GM21717 (cell line): Measurements from ENCODE around the gene RASSF1.

Source experiments
- ATAC-seq: cut with Tn5 transposase; IDR thresholded peaks from one replicate; pipeline ENCODE4 v1.9.1; 2021; ENCODE audit warnings: mild to moderate bottlenecking, moderate library complexity; ENCODE audit not compliant: unreplicated experiment

The RASSF1 gene

DNA sequence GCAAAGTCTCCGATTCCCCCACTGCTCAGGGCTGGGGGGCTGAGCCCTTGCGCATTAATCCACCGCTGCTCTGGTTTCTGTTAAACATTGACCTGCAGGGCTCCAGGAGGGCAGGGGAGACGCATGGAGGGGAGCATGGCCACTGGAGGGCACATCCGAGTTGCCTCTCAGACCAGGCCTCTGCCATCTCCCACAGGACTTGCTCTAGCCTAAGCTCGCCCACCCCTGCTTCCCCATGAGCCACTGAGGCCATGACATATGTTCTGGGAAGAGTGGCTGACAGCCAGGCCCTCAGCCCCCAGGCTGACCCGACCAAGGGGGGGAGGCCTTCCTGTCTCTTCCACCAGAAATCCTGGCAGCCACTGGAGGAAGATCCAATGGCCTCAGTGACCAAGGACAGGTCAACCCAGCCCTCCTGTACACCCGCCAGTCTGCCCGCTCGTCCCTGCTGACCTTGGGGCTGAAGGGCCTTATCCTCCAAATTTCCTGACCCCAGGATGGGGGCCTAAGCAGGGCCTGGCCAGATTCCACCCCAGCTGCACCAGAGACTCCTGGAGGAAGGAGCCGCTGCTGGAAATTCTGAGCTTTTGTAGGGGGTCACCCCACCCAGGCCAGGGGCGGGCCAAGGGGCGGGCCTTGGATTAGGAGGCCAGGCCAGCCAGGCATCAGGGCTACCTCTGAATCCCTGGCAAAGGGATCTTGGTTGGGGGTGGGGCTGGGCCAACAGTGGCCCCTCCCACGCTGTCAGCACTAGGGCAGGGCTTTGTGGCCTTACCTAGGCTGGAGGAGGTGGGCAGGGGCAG is 37.4 kb downstream of the RASSF1 start, which contains the start of gene HYAL1:
Gene HYAL1, minus strand, starts transcription at position 562 of the 803 bp plus-strand sequence. CDS start 618 bp downstream, outside the sequence.
- ATAC-seq, result no peak

- ATAC-seq, result no peak
Measured at GRCh38 chr3:50302095-50303012, 38.3 kb downstream of the RASSF1 start.

DNA sequence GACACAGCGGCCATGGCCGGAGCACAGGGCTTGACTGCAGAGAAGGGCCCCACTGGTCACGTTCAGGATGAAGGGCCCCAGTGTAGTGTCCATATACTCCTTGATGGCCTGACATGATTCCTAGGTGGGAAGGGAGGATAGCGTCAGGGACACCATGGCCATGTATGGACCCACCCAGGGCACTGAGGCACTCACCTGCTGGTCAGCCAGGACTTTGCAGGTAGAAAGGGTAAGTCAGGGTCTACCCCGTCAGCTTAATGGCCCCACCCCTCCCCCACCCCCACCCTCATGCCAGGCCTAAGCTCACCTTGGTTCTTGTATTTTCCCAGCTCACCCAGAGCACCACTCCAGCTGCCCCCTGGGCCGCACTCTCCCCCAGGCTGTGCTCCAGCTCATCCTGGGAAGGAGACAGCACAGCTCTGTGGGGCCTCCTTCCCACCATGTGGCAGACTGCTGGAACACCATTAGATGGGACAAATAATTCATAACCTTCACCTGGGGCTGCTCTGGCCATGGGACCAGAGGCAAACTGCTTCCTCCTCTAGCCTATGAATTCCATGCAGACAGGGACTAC is 39.9 kb downstream of the RASSF1 start:
- ATAC-seq, result no peak

GRCh38 chr3:50299929-50300680 is 40.5 kb downstream of the RASSF1 start:
- ATAC-seq, result no peak

DNA sequence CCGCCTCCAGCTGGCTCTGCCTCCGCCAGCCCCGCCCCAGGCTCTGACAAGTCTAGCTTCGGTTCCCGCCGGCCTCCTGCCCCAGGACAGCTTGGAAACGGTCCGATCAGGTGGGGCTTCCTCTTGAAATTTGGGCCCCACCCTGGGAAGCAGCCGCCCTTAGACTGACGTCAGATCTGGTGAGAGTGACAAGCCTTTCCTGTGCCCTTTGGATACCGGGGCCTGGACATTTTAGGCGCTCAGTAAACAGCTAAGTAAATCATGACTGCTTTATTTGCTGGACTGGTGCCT is 41.1 kb downstream of the RASSF1 start:
- no peak for ATAC-seq

- ATAC-seq, result peak; percentile 72
Measured at GRCh38 chr3:50298836-50299637, 41.6 kb downstream of the RASSF1 start, which contains the start of the genes HYAL3 and NAA80. TSS of gene HYAL3 (minus strand) at chr3:50299405. CDS start at chr3:50295602, 3,803 bp downstream. TSS of gene NAA80 (minus strand) at chr3:50299405. CDS start at chr3:50297463, 1,942 bp downstream.

DNA sequence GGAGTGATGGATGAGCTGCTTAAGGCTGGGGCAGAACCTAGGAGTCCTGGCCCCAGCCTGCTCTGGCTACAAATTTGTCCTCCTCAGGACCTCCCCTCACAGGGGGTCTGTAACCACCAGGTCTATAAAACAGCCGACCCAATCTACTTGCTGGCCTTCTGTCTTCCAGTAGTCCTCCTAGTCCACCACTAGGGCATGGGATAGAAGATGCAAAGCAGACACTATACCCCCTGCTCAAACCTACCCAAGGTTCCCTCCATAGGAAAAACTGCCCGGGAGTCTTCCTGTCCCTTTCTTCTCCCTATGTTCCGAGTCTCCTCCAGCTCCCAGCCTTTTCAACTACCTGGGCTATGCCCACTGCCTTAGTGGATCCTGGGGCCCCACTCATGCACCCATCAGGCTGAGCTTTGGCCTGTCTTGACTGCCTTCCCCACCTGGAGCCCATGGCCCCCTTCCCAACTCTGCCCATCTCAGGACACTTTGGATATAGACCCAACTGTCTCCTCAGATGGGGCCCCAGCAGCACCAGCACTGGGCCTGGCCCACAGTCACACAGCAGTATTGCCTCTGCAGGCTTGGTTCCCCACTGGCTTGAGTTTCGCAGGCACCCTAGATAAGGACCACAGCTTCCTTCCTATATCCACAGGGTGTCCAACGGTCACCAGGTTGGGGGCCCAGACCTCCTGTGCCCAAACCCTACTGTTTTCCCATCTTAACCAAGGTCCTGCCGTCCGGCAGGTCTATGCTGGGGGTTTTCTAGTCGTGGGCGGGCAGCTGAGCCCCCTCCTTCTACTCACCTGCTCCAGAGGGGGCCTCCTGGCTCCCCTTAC is 42.5 kb downstream of the RASSF1 start:
- ATAC-seq, result no peak

GRCh38 chr3:50297384-50297775 is 43.3 kb downstream of the RASSF1 start:
- no peak for ATAC-seq

- no peak for ATAC-seq
Measured at GRCh38 chr3:50296721-50297383, 43.8 kb downstream of the RASSF1 start.

DNA sequence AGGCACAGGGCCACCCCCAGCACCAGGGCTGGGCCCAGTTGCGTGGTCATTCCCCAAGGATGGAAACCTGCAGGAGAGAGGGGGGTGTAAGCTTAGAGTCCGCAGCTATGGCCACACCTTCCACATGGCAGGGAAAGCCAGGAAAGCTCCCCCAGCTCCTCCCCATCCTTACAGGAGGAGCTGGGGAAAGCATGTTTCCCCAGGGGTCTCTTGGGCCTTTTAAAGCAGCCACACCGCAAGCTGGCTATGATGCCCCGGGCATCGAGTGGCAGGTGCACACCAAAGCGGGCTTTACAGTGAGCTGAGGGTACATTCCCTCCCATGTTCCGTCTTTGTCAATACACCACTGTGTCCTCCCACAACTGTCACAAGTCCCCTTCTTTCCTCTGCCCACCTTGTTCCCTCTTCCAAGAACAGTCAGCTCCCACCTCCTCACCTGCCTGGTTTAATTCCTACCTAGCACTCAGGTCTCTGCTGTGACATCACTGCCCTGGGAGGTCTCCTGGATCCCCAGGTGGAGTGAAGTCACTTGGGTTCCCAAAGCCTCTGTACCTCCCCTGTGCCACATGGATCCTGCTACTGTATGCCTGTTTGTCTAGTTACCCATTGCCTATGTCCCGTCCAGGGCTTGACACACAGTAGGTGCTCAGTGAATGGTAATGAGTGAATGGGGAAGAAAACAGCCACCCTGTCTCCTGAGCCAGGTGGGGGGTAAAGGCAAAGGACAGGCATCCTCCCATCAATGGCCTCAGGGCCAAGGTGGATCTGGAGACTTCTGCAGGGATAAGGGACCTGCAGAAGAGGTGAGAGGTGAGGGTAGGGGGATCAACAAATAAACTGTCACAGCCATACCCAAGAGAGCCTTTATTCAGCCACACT is 44.8 kb downstream of the RASSF1 start:
- ATAC-seq, result no peak

- no peak for ATAC-seq
Measured at GRCh38 chr3:50294492-50295403, 45.9 kb downstream of the RASSF1 start.

DNA sequence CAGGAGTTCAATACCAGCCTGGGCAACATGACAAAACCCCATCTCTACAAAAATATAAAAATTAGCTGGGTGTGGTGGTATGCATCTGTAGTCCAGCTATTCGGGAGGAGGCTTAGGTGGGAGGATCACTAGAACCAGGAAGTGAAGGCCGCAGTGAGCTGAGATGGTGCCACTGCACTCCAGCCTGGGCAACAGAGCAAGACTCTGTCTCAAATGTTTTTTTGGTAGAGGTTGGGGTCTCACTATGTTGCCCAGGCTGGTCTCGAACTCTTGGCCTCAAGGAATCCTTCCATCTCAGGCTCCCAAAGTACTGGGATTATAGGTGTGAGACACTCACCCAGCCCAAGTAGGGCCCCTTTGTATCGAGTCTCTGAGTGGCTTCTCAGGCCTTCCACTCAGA is 46.5 kb downstream of the RASSF1 start:
- ATAC-seq, result no peak

- no peak for ATAC-seq
Measured at GRCh38 chr3:50293079-50293801, 47.4 kb downstream of the RASSF1 start.

DNA sequence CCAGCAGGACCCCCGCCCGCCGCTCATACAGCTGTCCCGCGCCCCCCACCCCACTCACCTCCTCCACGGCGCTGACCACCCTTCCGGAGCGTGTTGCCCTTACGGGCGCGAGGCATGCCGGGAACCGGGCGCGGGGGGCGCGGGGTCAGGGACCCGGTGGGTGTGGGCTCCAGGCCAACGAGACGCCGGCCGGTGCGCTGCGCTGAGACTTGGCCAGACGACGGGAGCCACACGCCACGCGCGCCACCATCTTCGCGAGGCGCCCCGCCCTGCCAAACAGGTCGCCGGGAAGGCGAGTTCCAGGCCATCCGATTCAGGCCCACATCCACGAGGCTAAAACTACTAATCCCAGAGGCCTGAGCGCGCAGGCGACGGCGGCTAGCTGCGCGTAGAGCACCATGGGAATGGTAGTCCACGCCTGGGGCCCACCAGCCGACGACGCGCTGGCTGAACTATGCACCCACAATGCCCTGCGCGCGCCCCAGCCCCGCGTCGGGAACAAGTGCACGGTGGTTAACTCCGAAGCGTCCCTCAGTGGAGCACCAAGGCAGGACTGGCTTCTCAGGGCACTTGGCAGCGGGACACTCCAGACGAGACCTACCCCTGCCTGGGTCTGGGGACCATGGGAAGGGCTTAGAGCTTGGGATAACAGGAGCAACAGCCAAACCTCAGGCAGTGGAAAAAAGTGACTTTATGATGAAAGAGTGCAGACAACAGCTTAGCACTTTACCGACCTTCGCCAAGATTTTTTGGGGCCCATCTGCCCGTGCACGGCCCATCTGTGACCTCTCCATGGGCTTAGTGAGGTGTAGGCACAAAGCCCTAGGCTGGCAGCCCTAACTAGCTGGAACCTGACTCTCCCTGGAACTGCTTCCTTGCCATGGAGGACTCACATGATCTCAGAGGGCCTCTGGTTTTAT is 48.2 kb downstream of the RASSF1 start, which contains the start of gene IFRD2:
Gene IFRD2, minus strand, starts transcription at position 271 of the 920 bp plus-strand sequence. Its CDS starts 155 bp downstream, at position 116.
- ATAC-seq, result peak; percentile 84
